ENCODE results near the gene TSHZ3.

TSHZ3 gene

DNA sequence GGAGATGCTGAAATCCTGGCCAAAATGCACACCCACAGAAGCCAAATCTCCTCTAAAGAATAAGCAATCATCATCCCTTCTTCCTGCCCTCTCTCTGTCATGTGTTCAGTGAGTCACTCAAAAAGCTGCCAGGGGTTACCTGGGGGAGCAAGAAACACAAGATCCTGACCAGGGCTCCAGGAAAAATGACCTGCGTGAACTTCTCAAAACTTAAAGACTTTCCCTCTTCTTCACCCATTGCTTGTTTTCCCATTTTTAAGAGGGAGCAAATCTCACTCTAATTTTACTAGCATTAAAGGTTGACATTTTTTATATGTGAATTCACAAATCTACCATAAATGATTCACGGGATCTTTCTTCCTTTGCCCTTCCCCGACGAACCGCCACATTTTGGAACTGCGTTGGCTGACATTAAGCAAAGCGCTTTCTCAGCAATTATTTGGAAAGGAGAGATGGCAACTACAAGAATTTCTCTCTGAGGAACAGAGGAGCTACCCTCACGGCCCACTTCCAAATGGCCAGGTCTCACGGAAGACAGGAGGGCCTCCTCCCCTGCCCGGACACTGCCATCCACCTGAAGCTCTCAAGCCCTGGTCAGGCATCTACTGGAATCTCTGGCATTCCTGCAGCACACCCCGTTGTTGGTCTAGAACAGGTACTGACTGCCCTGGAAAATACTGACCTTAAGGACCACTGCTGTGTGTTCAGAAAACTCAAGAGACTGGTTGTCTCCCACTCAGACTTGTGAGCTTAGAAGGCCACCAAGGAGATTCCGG, 14.2 kb downstream of the TSHZ3 start:
- no peak for DNase-seq (ENCODE audit: low spot score)

DNA sequence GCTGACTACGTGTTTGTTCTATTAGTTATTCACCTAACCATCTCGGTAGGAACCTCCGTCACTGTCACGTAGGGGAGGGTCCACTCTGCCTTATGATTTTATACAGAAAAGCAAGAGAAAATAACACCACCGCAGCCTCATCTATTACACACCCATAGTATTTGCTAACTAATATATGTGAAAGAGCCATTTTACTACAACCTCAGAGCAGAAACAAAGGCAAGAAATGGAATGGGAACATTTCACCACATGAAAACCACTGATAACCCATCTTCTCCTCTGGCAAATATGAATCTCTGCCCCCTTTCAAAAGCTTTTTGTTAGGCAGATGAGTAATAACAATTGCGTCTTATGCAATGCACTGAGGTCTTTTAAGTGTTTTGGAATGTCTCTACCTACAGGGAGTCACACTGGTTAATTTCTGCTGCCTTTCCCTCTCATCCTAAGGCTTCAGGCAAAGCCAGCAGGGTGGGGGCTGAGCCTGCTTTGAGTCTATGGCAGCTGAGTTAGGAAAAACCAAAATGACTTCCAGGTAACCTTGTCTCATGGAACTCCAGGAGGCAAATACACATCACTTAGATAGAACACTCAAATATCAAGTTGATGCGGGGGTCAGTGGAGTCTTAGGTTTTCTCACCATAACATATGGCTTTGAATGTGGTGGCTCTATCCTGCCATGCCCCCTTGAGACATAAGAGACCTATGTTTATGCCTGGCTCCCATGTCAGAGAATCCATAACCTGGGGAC, 15.0 kb downstream of the TSHZ3 start:
- no peak for DNase-seq (ENCODE audit: low spot score)

DNA sequence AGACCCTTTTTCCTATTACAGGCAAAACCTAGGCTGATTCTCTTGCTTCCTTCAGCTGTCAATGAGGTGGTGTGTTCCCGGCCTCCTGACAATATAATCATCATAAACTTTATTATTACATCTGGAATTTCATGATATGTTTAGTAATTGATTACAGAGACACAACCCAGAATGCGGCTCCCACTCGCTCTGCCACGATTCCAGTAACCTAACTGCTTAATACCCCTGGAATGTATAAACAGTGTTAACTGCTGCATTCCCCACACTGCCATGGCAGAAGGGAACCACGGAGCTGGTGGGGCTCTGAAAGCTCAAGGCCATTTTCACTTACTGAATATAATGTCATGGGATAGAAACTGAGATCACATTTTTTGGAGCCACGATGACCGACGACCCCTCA, 17.1 kb downstream of the TSHZ3 start:
- DNase-seq (ENCODE audit: low spot score), result no peak

DNA sequence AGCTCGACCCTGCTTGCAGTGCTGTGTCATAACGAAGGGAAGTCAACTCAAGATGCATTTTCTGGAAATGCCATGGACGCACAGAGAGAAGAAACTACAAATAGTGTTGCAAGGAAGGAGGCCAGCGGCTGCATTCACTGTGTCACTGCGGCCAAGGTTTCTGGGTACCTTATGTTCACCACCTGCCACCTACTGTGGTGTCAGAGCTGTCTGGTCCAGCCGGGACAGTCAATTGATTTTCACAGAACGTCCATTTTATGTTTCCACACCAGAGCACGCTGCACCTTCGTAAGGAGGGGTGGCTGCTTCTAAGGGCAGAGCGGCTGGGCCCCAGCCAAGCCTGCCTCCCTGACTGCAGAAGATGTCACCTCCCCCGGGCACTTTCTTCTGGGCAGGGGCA, 17.7 kb downstream of the TSHZ3 start:
- no peak for DNase-seq (ENCODE audit: low spot score)

DNA sequence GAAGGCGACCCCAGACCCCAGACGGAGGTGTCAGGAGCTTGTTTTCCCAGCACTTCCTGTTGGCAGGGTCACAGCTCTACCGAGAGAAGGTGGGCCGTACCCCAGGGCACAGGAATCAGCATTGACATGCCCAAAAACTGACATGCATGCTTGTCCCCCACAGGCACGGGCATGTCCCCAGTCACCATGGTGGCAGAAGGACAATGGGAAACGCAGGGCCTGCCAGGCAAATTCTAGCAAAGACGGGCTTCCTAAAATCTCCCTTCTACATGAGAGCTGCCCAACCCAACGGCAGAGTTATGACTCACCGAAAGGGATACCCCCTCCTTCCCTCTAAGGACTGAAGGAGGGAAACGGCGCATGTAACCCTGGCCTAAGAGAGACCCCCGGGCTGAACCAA, 18.5 kb downstream of the TSHZ3 start:
- DNase-seq (ENCODE audit: low spot score), result no peak

DNA sequence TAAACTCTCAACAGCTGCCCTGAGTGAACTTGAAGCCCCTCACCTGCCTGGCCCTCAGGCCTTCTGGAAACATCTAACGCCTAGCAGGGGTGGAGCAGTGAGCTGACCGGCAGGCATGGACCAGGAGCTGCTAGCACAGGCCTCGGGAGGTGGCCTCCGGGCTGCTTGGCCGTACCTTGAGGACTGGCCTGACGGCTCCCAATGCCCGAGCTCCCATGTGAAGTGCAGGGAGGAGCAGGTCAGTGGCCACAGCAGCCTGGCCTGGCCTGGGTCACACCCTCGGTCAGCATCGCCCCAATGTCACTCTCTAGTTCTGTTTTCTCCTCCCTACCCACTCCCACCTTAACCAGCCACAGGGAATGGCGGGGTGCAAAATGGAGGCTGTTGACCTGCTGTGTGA, 19.0 kb downstream of the TSHZ3 start:
- DNase-seq (ENCODE audit: low spot score), result no peak

DNA sequence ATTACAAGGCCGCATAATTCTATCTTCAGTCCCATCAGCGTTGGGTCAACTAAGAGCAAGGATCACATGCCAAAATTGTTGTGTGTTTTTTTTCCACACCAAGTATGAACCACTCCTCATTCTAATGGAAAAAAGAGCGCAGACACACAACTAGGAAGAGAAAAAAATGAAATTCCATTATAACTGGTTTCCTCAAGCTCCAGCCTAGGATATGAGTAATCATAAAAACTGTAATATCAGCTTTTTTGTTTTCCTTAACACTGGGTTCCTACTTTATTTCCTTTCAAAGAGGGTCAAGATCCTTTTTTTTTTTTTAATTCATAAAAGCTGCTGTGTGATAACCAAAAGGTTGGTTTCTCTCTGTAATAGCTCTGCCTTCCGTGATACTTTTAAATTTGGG, 19.4 kb downstream of the TSHZ3 start:
- no peak for DNase-seq (ENCODE audit: low spot score)

DNA sequence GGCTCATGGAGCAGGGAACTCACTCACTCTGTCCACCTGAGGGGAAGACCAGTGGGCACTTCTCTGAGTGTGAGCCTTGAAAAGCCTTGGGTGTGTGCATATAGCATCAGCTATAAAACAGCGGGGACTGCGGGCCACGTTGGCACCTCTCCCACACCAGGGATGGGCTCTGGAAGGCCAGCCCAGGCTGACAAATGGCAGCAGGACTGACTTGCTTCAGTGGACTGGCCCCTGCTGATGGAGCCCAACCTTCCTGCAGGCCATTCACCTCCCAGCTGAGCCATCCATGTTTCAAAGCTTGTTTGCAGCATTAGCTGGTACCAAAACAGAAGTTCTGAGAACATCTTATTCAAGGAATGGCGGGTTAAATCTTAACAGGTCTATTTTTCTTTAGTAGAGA, 21.0 kb downstream of the TSHZ3 start:
- no peak for DNase-seq (ENCODE audit: low spot score)

DNA sequence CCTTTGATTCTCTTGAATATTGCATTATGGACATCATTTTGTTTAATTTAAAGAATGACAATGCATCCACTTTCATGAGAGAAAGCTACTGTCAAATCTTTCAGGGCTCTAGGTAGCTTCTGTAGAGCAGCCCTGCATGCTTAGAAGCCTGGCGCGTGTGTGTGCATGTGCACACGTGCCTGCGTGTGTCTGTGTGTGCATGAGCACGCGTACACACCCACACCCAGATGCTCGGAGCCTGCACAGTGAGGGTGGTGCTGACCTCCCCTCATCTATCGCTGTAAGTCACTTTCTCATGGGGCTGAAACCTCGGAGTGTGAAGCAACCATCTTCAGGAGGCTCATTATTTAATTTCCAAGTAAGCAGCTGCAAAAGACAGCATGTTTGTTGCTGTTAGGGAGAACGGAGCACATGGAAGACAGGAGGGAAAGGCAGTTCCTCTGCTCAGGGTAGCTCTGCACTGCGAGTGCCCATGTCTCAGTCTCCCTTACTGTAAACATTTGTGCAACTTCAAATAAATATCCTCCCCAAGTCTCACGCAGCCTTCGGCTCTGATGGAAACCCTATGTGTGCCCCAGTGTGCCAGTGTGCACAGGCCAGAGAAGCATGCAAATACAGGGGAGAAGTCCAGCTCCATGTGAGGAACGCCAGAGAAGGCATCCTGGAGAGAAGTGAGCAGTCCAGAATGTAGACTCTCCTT, 22.8 kb downstream of the TSHZ3 start:
- no peak for DNase-seq (ENCODE audit: low spot score)

DNA sequence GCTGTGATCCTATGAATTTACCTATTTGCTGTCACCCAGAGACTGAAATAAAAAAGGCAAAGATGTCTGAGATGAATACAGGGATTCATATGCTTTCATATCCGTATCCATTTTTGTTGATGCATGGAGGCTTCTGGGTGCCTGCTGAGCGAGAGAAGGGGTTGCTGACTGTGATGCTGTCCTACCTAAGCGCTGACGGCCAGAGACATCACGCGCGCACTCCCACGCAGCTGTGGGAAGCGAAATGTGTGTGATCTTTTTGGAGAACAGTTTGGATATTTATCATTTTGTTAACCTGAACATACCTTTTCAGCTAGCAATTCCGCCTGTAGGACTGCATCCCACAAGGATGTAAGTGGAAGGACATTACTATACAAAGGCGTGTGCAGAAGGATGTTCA, 23.9 kb downstream of the TSHZ3 start:
- no peak for DNase-seq (ENCODE audit: low spot score)

DNA sequence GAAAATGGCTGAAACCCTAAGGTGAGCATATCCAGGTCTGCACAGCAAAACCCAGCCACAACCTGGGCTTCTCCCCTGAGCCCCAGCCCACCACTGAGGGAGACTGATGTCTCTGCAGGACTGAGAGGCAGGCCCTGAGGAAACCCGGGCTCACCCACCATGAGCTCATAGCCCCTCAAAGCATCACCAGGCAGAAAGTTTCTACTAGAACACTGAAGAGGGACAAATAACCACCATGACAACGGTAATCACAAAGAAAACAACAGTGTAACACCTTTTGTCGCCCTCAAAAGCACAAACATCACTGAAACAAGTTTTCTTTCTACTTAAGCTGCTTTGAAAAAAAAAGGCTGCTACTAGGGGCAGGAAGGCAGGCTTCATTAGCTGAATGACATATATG, 29.8 kb downstream of the TSHZ3 start:
- no peak for DNase-seq (ENCODE audit: low spot score)

DNA sequence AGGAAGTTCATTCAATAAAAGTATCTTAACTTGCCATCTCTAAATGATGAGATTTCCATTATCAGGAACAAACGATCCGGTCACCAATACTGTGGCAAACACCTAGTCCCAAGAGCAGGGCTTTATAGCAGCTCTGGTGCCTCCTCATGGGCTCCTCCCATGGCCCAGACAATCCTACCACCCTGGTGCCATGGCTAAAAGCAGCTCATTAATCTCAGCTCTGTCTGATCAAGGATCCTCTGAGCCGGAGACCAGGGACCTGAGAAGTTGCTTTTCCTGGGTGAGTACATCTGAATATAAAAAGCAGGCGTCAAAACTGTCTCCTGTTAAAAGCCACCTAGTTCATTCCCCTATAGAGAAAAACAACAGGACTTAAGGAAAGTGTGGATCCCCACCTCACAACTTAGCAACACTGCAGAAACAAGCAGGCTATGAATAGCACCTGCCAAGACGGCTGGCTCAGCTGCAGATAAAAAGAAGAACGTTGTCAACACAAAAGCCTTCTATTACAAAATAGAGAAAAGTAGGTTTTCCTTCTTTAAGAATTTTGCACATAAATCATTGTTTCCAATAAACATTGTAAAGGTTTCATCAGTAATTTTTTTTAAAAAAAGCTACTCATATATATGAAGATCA, 30.3 kb downstream of the TSHZ3 start:
- no peak for DNase-seq (ENCODE audit: low spot score)

DNA sequence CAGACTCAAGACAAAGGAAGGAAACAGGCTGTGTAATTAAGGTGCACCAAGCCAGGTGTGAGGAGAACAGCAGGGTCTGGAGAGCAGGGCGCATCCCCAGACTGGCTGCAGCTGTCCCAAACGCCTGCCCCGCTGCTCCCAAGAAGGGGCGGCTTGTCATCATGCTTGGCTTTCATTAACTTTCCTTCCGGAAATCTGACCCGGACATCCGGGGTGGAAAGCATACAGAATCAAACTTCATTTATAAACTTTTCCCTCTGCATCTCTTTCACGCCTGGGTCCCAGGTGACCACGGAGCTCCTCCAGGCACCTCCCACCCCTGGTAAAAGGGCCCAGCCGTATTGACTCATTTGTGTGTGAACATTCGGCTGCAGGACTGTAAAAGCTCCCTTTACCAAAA, 31.7 kb downstream of the TSHZ3 start:
- DNase-seq (ENCODE audit: low spot score), result no peak

DNA sequence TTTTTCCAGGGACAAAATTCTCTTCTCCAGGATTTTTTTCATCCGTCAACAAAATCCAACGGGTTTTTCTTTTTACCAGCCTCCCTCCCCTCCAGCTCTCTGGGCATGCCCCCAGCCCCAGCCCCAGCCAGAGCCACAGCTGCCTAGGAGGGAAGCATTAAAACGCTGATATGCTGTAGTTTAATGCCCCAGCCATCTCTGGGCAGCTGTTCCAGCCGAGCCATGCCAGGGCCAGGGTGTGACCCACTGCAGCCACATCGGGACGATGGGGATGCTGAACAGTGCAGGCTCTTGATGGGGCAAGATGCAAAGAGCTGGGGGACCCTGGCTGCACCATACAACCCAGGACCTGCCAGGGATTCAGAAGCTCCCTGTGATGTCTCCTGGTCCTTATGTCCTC, 32.1 kb downstream of the TSHZ3 start:
- no peak for DNase-seq (ENCODE audit: low spot score)

DNA sequence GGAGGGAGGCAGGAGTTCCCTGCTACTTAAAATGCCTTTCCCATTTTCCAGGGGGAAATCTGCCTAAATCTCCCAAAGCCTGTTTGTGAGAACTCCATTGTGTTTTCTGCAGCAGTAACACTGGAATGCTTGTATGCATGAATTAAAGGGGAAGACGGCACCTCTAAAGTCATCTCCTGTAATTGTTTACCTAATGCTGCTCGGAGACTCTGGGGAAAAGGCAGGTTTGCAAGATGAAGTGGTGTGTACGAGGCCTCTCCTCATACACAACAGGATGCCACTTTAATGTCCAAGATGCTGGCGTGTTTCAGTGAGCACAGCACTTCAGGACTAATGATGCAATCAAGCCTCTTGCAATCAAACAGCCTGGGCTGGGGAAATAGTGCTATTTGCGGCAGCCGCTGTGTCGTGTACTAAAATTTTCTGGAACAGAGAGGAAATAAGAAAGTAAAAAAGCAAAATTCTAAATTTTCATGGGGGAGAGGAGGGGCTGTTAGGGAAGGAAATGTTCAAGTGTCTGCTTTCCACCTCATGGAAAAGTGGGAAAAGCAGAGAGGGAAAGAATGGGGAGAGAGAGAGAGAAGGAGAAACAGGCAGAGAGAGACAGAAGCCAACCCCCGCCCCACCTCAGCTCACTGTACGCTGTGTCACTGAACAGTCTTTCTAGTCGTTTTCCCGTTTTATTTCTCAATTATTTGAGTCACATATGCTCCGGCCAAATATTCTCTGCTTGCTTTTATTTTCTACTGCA, 32.9 kb downstream of the TSHZ3 start:
- no peak for DNase-seq (ENCODE audit: low spot score)

DNA sequence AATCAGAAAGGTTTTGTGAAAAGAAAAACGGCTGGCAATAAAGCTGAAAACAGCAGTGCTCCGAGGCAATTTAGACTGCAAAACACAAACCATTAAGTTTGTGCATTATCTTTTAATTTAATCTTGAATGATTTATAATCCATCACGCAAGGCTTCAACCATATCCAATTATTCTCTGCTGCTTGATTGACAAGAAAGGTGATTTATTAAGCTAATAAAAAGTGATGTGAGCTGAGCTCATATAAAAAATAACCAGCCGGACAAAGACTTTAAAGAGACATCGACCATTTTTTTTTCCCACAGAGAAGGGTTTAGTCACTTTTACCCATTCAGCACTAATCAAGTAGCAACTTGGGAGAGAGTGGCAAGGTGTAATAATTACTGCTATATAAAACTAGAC, 33.6 kb downstream of the TSHZ3 start:
- DNase-seq (ENCODE audit: low spot score), result no peak

DNA sequence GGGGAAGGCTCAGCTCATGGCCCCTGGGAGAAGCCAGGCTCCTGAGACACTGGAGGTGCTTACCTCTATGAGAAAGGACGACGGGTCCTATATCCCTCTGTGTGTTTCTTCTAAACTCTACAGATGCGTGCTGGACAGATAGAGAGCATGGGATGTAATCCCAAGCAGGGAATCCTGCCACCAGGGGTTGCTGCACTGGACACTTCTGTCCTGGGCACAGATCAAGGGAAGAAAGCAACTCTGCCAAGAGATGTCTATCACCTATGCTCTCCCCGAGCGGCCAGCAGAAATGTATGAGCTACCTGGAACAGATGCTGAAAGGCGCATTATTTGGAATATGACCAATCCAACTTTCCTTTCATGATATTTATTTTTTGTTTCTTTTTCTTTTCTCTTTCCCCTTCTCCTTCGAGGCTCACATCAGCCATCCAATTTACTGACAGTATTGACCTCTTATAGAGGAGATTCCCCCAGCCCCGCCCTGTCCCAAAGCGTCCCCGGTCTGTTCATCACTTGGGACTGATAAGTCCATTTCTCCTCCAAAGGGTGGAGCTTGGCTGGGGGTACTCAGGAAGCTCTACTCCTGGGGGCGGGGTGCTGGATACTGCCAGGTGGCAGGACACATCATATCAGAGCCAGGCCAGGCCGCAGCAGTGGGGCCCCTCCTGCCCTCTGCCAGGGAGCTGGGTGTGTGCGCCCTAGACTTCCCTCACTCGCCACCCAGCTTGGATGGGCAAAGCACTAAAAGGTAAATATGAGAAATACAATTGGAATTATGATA, 34.2 kb downstream of the TSHZ3 start:
- DNase-seq (ENCODE audit: low spot score), result no peak

DNA sequence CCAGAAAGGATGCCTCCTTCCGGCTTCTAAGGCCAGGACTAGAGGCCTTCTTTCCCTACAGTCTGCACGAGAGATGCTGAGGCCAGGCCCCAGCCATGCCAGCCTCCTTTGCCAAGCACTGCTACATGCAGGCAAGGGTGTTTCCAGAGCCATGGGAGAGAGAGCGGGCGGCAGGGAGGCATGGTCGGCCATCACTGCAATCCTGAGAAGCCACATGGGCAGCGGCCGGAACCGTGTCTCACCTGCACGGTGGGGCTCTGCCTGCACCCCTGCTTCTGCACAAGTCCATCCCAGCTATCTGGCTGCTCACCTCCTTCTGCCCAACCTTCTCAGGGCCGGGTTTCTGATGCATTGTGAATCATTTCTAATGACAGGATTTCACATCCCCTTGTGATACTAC, 35.1 kb downstream of the TSHZ3 start:
- no peak for DNase-seq (ENCODE audit: low spot score)

DNA sequence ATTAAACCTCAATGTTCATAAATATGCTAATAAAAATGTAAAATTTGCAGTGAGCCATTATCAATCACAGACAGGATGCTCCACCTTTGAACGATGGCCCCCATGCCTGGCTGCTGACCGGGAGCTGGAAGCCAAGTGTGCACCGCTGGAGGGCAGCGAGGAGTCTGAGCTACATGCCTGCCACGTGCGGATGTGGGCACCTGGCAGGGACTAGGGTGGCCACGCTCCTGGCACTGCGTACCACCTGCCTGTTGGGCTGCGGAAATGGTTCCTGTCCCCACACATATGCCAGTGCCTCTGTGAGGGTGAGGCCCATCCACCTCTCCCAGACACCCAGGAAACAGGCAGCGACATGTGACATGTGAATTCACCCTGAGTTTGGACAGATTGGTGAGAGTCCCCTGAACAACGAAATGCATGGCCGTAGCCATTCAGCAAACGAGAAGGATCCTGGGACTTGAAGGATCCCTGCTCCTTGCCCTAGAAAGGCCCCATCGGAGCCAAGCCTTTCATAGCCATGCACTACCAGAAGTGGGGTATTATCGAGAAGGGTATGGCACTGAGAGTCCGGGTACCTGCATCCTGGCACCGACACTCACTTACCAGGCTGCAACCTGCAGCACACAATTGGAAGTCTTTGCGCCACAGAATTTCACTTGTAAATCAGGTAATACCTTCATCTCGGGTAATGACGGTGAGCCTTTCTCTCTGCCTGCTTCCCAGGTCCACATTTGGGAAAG, 35.8 kb downstream of the TSHZ3 start:
- DNase-seq (ENCODE audit: low spot score), result no peak

DNA sequence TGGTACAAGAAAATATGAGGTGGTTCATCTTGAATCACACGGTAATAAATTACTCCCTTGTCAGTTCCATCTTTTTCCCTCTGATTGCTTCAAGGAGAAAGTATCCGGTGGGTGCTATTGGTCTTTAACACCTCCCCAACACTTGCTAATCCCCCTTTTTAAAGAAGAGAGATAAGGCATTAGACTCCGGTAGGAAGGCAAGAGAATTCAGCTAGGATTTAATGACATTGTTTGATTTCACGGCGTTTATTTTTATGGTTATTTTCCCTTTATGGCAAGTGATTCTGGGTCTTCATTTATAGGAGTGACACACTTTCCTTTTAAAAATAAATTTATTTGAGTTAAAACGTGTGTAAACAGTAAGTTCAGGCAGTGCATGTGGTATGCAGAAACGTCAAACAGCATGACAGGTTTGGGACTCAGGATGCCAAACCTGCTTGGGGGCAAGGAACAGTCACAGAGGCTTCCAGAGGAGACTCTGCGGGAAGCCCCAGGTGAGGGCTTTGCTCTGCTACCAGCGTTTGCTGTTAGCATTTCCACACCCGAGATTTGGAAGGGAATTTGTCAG, 36.5 kb downstream of the TSHZ3 start:
- no peak for DNase-seq (ENCODE audit: low spot score)
